HG03442 (cell line): ENCODE measurements around the gene PIP5K1B.
"Not testable (repeated sequence)": the region's sequence is repeated elsewhere in the genome, so short reads cannot be mapped to it uniquely, and the experiment has no call there.

Experiments
- ATAC-seq: cut with Tn5 transposase; IDR thresholded peaks from one replicate; pipeline ENCODE4 v1.9.1; 2021; ENCODE audit warnings: mild to moderate bottlenecking, moderate library complexity; ENCODE audit not compliant: unreplicated experiment

PIP5K1B gene

DNA sequence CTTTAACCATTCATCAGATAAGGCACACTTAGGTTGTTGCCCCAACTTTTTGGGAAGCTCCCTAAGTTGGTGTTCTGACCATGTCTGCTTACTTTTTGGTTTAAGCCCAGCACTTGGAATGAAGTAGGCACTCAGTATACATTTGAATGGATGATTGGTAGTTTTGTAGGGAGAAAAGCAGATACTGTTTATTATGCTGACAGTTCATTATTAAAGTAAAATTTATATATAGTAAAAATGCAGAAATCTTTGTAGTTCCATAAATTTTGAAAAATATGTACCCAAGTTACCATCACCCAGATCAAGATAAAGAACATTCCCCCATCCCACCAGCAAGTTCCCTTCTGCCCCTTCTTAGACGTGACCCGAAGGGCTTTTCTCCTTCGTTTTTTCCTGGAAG lies 273.5 kb downstream of the PIP5K1B start:
- ATAC-seq, result no peak

DNA sequence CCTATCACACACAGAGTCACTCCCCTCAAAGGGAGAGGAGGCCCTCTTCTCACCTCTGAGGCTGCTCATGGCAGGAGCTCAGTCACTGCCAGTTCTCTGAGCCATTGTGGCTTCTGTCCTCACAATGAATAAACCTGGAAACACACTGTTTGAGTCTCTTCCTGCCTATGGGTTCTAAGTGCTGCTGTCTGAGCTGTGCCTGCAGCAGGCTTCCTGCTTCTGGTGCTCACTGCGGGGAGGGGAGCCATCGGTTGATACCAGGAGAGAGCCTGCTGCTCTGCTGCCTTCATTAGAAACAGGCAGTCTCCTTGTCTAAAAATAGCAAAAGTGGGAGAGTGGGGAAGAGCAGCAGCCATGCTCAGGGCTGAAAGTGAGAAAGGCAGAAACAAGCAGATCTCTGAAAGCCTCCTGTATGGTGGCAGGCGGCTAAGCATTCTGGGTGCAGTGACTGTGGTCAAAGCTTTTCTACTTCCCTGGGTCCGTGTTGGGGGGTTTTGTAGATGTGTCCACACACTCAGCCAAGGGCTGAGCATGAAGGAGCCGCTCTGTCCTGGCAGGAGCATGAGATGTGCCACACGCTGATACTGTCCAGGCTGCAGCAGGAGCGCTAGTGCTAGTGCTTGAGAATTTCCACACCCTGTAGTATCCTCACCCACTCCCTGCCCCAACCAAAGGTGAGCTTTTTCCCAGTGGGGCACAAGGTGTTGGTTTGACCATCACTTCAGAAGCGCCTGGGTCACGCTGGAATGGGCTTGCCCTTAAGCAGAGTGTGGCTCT lies 274.7 kb downstream of the PIP5K1B start:
- ATAC-seq, result no peak

DNA sequence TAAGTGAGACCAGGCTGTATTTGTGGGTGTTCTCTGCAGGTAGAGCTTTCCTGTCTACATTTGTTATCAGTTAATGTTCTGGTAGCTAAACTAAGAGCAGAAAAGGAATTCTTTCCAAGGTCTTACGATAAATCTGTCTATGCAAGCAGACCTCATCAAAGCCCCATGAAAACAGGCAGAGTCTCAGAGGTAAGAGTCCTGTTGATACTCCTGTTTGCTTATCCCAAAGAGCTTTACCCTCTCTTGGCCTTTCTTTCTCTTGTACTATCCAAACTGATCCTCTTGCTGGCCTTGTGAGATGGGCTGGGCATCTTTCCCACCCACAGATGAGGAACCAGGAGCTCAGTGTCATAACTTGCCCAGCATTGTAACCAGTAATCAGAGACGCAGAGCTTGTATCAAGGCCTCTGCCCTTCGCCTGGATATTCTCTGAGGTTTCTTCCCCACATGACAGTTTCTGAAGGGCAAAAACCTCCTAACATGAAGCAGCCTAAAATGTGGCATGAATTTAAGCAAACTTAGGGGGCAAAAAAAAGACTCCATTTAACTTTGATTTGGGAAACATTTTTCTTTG lies 275.4 kb downstream of the PIP5K1B start:
- ATAC-seq, result no peak

DNA sequence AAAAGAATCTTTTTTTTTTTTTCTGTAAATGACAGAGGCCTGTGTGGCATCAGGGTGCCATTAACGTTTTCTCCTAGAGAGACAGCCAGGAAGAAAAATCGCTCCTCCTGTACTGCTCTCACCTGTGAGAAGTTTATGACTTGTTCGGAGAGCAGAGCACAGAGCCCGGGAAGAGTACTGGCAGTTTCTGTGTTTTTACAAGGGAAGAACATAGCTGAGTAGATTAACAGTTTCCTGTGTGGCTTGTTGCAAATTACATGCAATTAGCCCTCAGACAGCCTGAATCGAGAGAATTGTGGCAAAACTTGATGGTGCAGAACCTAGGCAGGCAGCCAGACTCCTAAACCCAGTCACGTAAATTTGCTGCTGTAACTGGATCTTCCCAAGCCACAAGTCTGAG lies 276.7 kb downstream of the PIP5K1B start:
- ATAC-seq, result peak; percentile 39

DNA sequence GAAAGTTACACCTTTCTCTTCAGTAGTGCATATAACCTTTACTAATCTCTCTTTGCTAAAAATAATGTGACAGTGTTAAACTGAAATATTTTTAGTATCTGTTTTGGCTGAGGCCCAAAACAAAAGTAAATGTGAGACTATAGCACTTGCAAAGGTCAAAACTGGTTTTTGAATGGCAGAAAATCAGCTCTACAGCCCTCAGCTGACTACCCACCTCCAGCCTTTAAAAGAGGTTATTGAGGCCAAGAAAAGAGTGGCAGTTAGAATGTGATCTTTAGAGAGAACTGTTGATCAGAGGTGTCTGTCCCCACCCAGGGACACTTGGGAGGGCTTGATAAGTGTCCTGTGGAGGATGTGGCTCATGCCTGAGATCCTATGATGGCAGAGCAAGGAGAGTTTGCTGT lies 278.0 kb downstream of the PIP5K1B start:
- ATAC-seq, result peak; percentile 37

DNA sequence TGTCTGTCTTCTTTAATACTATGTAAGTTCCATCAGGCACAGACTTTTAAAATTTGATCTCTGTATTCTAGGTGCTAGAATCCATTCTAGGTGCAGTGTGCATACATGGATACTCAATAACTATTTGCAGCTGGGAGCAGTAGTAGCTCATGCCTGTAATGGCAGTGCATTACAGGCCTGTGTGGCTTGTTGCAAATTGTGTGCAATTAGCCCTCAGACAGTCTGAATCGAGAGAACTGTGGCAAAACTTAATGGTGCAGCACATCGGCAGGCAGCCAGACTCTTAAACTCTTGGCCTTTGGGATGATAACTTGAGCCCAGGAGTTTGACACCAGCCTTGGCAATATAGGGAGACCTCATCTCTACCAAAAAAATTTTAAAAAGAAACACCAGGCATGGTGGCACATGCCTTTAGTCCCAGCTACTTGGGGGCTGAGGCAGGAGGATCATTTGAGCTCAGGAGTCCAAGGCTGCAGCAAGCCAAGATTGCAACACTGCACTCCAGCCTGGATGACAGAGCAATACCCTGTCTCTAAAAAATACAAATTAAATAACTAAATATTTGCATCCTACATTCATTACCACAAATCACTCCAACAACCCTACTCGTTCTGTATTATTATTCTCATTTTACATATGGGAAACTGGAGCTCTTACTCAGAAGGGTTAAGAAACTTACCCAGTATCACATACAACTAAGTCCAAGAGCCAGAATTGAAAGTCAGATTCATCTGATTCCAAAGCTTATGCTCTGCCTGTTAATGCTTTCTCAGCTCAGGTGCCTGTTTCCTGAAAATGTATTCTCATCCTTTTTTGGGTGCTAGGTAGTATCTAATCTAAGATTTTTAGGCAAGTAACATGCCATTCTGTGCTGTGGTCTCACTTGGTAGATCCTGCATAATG lies 278.7 kb downstream of the PIP5K1B start:
- ATAC-seq, result peak; percentile 29

DNA sequence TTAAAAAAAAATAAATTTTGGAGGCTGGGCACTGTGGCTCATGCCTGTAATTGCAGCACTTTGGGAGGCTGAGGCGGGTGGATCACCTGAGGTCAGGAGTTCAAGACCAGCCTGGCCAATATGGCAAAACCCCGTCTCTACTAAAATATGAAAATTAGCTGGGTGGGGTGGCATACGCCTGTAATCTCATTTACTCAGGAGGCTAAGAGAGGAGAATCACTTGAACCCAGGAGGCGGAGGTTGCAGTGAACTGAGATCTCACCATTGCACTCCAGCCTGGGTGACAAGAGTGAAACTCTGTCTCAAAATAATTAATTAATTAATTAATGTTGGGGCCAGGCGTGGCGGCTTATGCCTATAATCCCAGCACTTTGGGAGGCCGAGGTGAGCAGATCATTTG lies 281.9 kb downstream of the PIP5K1B start:
- ATAC-seq, result not testable (repeated sequence)

DNA sequence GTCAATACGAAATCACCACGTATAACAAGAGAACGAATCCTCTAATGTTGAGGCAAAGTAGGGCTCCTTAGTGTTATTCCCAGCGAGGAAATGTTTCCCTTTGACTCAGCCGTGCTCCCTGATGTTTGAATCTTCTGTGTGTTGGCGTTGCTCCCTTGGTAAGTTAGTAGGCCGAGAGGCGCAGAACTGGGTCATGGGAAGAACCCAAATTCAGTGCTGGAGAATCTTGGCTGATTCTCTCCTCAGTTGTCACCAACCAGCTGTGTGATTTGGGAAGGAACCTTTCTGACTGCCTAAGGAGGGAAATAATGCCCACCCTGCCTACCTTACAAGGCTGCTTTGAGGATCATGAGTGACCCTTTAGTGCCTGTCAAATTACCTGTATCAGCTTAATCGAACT lies 286.4 kb downstream of the PIP5K1B start:
- no peak for ATAC-seq

DNA sequence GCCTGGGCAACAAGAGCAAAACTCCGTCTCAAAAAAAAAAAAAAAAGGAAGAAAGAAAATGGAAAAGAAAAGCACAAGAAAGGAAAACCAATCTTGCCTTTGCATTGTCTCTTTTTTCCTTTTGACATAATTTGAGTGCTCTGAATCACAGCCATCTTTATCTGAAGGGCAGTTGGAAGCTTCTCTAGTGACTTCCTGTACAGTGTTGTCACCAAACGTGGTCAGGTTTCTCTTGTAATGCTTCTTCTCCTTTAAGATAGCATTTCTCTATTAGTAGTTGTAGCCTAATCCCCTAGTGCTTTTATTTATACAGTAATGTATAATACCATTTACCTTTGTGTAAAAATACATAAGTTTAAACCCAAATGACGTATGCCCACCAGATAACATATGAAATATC lies 290.7 kb downstream of the PIP5K1B start:
- no peak for ATAC-seq

DNA sequence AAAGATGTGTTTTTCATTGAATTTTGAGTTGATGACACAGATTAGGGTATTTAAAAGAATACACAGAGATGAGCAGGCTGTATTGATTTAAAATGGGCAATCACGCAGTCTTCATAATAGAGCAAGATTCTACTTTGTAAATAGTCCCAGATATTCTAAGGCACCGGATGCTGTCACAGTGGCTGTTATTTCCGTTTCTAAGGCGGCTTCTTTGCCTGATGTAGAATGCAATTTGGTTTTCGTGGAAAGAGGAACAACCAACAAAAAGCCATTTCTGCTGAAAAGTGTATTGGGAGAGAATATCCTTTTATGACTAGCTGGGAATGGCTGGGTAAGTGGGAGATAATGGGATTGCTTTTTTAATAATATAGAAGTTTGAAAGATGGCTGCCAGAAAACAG lies 291.4 kb downstream of the PIP5K1B start:
- ATAC-seq, result no peak

DNA sequence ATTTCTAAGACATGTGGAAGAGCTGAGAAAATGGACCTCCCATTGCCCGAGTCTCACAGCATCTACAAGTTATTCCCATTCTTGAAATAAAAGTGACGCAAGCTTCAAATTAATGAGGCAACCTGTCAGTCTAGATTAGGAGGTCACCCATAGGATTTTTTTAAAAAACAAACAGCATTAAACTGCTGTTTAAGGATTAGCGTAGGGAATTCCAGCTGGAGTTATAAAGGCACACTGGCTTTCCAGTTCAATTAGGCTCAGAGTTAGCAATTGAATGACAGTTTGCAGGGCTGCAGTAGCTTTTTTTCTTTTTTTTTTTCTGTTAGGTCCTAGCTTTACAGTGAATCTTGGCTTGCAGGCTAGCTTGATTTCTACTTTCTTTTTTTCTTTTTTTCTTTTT lies 292.6 kb downstream of the PIP5K1B start:
- no peak for ATAC-seq

DNA sequence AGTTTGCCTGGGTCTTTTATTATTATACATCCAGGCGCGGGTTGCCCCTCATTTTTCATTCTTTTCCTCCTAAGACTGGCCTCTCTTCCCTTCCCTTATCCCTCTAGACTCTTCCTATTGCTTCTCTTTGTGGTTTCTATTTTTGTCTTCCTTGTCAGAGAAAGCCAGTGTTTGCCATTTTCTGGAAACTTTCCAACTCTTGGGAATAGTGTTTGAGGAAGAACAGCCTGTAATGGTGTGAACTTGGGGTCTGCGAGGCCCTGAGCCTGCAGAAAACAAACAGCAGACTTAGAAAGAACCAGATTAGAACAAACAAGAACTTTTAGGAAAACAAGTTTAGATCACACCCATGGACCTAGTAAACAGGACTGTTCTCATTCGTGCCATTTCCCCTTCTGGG lies 293.3 kb downstream of the PIP5K1B start:
- ATAC-seq, result no peak

DNA sequence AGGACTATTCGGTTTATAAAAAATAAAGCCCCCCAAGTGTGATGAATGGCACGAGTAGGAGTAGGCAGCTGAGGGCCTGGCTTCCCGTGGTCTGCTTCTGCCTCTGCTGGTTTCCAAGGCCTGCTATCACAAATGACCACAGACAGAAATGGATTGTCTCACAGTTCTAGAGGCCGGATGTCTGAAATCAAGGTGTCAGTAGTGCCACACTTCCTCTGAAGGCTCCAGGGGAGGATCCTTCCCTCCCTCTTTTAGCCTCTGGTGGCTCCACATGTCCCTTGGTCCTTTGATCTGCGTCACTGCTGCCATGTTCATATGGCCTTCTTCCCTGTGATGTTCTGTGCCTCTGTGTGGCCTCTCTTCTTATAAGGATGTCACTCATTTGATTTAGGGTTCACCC lies 293.8 kb downstream of the PIP5K1B start:
- no peak for ATAC-seq

DNA sequence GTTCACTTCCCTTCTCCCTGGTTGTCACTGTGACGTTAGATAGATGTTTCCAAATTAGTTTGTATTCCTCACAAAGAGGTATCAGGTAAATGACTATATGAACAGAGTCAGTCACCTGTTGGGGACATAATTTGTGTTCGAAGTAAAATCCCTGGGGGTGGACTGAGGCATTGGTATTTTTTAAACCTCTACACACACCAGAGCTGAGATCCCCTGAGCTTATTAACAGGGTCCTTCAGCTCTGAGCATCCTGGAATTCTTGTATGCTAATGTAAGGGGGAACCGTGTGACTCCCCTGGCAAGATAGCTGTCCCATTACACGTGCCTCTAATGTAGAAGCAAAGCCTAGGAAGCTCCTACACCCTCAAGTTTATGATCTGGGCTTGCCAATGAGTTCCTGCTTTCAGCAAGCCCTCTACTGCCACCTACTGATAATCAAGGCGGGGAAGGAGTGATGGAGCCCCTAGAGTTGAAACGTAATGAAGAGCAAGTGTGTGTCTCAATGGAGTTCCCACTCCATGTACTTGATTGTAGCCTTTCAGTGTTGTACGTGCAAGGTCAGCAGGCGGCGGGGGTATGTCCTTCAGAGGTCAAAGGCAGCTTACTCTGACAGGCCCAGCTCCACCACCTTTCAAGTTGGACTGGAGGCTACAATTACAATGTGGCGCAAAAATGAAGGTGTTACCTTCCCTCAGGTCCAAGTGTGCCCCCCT lies 294.5 kb downstream of the PIP5K1B start:
- ATAC-seq, result peak; percentile 90

DNA sequence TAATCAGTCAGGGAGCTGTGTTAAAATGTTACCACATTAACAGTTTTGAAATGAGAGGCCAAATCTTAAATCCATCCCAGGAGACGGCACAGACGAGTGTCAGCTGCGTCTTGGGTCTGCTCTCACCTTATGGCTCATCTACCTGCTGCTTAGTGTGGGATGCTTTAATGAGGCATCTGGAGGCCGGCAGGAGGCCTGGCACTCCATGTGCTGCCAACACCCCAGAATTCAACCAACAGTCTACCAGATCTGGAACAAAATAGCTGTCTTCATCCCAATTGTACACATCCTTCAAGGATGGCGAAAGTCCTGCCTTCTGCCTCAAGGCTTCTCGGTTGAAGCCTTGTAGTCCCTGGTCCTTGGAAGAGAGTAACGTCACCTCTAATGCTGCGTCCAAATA lies 296.9 kb downstream of the PIP5K1B start:
- no peak for ATAC-seq

DNA sequence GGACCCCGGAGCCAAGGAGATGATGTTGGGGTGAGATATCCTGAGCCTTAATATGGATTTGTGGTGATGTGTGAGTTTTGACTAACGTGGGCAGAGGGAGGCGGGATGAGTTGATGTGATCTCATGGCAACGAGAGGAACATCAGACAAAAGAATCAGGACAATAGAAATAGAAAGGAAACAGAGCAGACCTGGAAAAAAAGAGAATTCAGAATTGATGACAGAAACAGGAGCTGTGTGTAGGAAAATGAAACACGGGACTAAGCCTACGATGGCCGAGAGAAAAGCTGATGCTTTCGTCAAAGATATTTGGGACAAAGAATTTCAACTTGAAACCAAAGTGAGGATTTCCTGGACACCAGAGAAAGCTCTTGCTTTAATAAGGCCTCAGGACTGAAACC lies 298.0 kb downstream of the PIP5K1B start:
- ATAC-seq, result no peak

DNA sequence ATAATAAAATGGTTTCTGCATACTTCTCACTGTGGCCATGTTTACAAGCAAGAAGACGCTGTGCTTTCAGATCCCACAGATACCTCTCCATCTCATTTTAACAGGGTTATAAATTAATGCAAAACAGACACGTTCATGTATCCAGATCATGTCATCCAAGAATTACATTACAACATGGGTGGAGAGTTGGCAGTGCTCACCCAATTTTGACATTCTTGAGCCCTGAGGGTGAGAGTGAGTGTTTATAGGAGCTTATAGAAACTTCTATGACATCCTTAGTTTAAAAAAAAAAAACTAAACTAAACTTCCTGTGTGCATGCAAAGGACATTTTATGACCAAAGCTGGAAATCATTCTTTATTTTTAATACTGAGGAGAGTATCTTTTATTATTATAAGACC lies 299.8 kb downstream of the PIP5K1B start:
- ATAC-seq, result no peak

DNA sequence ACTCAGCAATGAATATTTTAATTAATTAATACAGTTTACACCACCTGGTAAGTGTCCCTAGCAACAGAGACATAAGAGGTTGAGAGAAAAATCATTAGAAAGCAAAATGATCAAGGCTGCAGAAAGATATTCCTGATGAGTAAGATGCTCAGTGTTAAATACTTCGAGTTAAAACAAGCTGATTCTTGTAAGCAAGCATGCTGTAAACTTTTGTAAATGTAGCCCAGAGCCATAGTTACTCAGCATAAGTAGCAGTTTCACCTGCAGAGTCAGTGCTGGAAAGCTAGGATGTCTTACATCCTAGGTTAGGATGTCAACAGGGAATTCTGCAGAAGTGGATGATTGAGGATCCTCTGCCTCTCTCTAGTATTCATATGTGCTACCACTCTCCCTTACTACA lies 304.7 kb downstream of the PIP5K1B start:
- no peak for ATAC-seq

DNA sequence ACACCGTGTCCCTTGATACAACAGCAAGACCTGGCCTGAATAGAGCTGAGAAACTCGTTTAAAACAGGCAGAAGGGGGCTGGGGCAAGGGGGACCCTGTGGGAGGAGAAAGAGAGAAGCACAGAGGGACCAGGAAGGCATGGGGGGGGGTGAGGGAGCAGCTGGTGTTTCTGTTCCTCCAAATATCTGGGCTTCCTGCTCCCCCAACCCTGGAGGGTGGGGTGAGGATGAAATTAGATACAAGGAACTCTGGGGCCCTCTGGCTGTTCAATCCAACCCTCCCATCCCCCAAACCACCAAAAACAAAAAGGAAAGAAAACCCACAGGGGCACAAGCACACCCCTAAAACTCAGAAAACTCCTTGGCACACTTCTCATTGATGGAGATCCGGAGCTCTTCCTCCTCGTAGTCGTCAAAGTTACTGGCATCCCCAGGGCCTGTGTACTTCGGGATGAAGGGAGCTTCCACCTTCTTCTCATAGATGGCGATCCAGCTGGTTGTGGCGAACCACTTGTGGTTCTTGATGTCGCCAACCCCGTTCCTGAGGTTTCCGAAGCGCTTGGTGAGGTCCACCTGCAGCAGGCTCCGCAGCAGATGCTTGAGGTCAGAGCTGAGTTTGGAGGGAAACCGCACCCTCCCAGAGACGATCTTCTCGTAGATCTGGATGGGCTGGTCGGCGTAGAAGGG lies 307.8 kb downstream of the PIP5K1B start:
- no peak for ATAC-seq

DNA sequence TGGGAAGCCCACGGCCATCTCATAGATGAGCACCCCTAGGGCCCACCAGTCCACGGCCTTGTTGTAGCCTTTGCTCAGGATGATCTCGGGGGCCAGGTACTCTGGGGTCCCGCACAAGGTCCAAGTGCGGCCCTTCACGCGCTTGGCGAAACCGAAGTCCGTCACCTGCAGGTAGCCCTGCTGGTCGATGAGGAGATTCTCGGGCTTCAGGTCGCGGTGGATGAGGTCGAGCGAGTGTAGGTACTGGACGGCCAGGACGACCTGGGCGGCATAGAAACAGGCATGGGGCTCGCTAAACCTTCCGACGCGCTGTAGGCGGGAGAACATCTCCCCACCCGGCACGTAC lies 308.3 kb downstream of the PIP5K1B start:
- ATAC-seq, result no peak

DNA sequence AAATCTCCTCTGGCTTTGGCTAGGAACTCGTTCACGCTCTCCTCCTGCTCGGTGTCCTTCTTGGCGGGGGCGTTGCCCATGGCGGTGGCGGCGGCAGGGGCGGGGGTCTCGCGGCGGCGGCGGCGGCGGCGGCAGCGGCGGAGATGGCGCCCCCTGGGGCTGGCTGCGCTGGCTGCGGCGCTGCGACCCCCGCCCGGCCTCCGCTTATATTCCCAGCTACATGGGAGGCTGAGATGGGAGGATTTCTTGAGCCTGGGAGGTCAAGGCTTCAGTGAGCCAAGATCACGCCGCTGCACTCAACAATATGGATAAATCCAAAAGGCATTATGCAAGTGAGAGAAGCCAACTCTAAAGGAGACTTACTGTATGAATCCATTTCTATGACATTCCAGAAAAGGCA lies 309.0 kb downstream of the PIP5K1B start, which contains the start of gene PRKACG:
Gene PRKACG, minus strand, starts transcription at position 101 of the 400 bp plus-strand sequence. Its CDS starts 21 bp downstream, at position 80.
- no peak for ATAC-seq
